CMK (cell line): ENCODE results near the gene TXNDC12.
"Not testable (repeated sequence)": the region's sequence is repeated elsewhere in the genome, so short reads cannot be mapped to it uniquely, and the experiment has no call there.

Experiments
- DNase-seq: peaks from one replicate; pipeline ENCODE4 v3.0.0-alpha.2; 2010; ENCODE audit warnings: low read depth

The TXNDC12 gene

DNA sequence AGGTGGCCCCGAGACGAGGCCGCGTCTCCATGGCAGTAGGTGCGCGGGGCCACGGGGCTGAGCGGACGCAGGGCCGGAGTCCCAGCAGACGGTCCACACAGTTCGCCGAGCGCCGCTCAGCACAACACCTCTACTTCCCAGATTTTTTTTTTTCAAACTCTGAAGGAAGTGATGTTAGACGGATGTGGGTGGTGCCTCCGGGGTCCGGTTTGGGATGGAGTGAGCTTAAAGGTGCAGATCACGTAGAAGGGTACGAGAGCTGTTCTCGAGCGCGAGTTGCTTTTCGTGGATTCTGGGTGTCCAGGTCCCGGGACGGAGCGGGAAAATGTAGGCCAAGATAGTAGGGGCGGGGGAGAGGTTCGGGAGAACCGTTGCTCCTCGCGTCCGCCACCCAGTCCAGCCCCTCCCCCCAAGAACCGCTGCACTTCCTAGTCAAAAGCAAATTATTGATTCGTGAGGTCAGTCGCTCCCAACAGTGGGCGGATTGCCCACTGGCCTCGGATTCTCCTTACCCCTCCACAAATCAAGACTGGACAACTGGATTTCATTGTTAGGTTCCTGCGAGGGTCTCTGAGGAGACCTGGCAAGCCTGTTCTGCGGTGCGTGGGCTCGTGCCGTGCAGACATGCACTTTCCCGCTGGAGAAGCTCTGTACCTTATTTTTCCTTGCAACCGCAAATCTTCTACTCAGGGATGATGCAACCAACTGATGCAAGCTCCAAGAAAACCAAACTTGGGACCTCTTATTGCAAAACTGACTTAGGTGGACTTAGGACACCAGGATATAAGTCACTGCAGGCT is at the start of gene TXNDC12:
TXNDC12 (minus strand) TSS at position 126 of the 800 bp plus-strand sequence; CDS start at position 31, 95 bp downstream.
- DNase-seq, result peak; percentile 94

DNA sequence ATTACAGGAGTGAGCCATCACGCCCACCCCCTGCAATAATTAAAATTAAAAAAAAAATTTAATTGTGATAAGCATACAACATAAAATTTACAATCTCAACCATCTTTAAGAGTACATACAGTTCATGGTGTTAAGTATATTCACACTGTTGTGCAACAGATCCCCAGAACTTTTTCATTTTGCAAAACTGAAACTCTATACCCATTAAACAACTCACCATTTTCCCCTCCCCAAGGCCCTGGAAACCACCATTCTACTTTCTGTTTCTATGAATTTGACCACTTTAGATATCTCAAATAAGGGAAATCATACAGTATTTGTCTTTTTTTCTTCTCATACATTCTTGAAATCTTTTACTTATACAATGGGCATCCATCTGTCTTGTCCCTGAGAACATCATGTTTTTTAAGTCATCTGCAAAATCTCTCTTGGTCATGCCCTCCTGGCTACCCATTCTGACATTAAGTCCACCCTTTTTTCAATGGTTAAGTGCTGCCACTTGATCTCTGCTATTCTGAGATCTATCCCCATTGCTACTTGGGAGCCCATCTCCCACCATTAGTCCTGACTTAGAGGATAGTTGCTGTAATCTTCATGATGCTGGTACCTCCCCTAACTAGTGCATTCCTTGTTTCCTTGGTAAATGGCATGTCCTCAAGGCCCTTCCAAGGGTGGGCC is 47.5 kb upstream of the TXNDC12 start:
- no peak for DNase-seq

DNA sequence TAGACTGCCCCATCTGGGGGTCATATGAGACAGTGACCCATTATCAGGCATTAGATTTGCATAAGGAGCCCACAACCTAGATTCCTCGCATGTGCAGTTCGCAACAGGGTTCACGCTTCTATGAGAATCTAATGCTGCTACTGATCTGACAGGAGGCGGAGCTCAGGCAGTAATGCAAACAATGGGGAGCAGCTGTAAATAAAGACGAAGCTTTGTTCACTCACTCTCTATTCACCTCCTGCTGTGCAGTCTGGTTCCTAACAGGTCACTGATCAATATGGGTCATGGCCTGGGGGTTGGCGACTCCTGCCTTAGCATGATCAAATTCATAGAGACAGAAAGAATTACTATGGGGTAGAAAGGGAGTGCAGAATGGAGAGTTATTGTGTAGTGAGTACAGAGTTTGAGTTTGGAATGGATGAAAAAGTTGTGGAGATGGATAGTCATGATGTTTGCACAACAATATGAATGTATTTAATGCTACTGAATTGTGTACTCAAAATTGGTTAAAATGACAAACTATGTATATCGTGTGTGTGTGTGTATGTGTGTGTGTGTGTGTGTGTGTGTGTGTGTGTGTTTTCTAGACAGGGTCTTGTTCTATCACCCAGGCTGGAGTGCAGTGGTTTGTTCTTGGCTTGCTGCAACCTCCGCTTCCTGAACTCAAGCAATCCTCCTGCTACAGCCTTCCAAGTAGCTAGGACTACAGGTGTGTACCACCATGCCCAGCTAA is 43.3 kb upstream of the TXNDC12 start:
- DNase-seq, result no peak

DNA sequence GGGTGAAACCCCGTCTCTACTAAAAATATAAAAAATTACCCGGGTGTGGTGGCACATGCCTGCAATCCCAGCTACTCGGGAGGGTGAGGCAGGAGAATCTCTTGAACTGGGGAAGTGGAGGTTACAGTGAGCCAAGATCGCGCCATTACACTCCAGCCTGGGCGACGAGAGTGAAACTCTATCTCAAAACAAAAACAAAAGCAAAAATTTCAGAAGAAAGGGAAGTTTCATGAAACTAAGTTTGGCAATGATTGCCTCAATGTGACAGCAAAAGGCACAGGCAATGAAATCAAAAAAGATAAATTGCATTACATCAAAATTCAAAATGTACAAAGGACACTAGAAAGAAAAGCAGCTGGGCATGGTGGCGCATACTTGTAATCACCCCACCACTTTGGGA is 41.2 kb upstream of the TXNDC12 start:
- DNase-seq, result no peak

DNA sequence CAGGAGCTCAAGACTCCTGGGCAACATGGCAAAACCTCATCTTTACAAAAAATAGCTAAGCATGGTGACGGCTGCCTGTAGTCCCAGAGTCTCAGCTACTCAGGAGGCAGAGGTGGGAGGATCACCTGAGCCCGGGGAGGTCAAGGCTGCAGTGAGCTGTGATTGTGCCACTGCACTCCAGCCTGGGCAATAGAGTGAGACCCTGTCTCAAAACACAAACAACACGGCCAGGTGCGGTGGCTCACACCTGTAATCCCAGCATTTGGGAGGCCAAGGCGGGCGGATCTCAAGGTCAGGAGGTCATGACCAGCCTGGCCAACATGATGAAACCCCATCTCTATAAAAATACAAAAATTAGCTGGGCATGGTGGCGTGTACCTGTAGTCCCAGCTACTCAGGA is 39.3 kb upstream of the TXNDC12 start:
- DNase-seq, result not testable (repeated sequence)

DNA sequence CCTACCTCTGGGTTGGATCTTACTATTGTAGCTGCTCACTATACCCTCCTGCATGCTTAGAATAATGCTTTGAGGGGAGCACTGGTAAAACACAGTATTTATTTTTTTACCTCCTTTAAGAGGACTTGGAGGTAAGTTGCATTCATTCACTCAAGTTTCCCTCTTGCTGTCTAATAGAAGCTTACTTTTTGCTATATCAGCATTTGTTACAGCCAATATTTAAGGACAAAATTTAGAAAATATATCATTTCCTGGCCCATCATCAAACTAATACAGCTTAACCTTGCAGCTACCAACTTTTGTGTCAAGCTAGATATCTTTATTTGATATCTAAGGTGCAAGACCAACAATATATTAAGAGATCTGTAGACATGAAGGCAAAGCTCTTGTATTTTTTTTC is 32.9 kb upstream of the TXNDC12 start:
- not testable (repeated sequence) for DNase-seq

DNA sequence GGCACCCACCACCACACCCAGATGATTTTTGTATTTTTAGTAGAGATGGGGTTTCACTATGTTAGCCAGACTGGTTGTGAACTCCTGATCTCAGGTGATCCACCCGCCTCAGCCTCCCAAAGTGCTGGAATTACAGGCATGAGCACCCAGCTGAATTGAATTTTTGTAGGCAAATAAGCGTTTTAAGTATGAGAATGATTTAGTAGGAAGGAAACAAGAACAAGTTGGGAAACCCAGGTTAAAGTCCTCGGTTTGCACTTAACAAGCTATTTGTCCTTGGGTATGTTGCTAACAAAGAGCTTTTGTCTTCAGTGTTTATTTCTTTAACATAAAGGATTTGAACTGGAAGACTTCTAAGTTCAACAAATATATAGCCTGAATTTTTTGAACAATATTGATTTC is 25.0 kb upstream of the TXNDC12 start:
- no peak for DNase-seq

DNA sequence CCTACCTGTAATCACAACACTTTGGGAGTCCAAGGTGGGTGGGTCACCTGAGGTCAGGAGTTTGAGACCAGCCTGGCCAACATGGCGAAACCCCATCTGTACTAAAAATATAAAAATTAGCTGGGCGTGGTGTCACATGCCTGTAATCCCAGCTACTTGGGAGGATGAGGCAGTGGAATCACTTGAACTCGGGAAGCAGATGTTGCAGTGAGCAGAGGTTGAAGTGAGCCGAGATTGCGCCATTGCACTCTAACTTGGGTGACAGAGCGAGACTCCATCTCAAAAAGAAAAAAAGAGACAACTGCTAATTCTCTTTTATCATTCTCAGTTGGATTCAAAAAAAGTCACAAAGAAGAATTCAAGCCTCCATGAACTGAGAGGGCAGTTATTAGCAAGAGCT is 22.3 kb upstream of the TXNDC12 start:
- DNase-seq, result not testable (repeated sequence)

DNA sequence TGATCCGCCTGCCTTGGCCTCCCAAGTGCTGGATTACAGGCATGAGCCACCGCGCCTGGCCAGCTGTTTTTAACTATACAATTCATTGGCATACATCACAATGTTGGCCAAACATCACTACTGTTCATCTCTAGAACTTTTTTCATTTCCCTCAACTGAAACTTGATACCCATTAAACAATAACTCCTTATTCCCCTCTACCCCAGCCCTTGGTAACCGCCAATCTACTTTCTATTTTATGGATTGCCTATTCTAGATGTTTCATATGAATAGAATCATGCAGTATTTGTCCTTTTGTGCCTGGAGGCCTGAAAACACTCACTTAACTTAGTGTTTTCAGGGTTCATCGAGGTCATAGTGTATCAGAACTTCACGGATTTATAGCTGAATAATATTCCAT is 17.3 kb upstream of the TXNDC12 start:
- DNase-seq, result no peak

DNA sequence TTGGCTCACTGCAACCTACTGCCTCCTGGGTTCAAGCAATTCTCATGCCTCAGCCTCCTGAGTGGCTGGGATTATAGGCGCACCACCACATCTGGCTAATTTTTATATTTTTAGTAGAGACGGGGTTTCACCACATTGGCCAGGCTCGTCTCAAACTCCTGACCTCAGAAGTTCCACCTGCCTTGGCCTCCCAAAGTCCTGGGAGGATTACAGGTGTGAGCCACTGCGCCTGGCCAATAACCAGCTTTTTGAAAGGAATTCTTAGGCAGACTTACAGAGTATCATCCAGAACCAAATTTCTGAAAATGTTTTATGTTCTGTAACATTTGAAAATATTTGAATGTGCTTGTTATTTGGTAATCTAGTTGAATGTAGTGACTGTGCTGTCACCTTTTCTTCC is 15.7 kb upstream of the TXNDC12 start:
- DNase-seq, result no peak

DNA sequence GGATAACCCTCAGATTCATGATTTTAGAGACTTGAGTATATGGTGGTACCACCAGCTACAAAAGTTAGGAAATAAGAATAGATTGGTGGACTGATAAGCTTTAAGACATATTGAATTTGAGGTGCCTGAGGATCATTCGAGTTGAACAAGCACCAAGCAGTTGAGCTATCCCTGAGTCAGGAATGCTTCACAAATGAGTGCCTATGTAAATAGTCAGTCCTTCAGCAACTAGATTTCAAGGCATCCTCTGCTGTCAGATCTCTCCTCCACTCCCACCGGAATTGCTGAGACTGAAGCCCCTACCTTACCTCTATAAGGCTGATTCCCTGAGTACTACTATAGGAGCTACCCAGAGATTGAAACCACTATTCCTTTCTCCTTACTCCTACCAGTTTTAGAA is 8.2 kb upstream of the TXNDC12 start:
- no peak for DNase-seq

DNA sequence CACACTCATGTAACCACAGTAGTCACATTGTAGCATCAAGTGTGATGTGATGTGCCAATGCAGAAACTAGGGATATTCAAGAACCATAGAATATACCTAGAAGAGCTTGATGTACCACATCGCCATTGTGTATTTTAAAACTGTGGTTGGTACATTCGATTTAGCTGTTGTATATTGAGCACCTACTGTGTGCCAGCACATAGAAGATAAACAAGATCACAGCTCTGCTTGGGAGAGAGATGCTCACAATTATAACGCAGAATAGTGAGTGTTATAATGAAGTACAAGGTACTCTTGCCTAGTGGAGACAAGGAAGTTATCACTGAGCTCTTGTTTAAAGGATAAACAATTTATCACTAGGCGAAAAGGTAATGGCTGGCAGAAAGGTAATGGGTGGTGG is 5.8 kb upstream of the TXNDC12 start:
- no peak for DNase-seq

DNA sequence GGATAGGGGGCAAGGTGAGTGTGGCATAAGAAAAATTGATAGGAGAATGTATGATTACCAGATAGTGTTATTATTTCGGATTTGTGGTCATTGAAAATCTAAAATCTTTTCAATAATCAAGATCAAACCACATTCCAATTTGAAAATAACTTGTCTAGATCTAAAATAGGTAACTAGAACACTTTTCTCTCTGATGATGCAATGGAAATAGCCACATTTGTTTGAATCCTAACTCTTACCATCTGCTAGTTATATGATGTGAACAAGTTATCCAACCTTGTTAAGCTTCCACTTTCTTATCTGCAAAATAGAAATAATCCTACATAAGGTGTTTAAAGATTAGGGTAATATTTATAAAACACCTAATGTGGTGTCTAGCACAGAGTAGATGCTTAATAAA is 4.9 kb upstream of the TXNDC12 start:
- no peak for DNase-seq

DNA sequence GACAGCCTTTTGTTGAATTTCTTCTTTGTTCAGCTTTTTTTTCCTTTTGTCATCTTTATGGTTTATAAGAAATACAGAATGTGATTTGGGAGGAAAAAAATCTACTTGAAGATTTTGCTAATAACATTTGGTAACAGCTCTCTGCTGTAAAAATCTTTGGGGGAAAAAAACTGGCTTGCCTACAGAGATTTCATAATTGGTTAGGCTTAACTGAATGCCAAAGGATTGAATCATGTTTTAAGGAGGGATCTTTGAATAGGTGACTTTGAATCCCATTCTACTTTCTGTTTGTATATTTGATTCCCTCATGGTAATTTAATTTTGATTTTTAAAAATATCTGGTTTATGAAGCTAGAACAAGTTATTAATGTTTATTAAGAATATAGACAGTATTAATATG is 4.3 kb upstream of the TXNDC12 start:
- no peak for DNase-seq

DNA sequence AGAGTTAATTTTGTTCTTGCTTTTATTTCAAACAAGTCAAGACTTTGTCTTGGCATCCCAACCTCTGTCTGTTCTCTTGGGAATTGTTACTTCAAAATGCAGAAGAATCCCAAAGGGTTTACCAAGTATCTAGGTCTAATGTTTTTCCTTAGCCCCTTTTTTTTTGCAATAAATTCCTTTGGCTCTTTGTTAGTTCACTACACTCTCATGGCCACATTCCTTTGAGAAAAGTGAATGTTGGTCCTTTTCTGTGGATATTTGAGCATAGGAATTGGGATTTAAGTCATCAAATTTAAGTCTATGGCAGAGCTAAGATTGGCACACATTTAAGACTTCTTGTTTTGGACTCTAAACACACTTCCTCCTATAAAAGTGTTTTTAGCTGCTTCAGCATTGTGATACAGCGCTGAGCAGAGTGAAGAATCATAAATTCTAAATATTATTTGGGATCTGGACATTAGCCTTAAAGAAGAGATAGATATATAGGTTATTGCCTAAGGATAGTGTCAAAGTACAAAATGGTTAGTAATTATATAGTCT is 3.0 kb upstream of the TXNDC12 start:
- DNase-seq, result no peak

DNA sequence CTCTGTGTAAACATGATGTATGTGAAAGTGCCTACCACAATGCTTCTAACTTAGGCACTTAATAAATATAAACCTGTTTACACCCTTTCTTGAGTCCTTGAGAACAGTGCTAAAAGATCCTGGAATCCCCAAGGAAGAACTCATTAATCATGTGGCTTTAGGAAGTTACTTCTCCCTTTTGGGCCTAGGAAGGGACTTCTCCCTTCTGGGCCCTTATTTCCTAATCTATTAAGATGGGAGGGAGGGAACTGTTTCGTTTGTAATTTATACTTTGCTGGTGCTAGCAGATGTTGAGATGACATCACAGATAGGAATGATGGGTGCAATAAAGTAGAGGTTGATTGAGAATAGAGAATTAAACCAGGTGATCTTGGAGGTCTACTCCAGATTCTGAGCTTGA is 2.3 kb upstream of the TXNDC12 start:
- no peak for DNase-seq

DNA sequence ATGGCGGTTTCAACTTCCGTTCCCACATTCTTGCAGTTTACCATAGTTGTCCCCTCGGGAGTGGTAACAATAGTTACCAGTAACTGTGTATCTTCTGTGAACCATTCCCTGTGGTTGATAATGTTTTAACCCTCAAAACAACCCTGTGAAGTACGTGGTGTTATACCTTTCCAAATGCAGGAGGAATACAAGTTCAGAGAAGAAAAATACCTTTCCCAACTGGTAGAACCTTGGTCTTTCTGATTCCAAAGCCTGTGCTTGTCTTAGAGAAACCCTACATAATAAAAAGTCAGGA is 1.9 kb upstream of the TXNDC12 start:
- DNase-seq, result no peak

DNA sequence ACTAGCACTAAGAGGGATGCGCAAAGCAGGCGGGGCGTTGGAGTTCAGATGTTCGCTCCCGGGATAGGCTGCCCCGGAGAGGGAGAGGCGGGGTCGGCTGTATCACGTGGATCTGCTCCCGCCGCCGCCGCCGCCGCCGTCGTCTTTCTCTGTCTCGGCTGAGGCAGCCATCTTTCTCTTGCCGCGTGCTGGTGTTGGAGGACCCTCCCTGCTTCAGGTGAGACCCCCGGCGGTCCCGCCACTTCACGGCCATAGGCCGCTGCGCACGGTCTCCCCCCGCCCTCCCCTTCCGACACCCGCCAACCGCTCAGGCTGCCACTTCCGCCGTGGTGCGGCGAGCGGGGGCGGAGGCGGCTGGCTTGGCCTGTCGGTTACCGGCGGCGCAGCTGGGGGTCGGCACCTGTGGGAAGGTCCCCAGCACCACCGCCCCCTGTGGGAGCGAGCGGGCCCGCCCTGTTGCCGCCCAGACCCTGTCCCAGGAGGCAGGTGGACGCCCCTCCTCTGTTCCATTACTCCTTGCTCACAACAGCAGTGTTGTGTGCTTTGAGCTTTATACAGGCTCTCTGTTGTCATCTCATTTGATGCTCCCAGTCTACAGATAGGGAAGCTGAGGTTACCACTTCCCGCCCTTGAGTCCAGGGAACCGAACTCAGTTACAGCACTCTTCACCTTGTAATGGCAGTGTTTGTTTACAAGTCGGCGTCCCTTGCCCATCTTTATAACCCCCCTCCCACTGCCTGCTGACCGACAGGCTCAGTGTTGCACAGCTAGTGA is 1.4 kb upstream of the TXNDC12 start, which contains the start of gene BTF3L4:
BTF3L4 (plus strand) TSS at position 133 of the 774 bp plus-strand sequence. CDS start 3,553 bp downstream, outside the sequence.
- peak; percentile 89 for DNase-seq

DNA sequence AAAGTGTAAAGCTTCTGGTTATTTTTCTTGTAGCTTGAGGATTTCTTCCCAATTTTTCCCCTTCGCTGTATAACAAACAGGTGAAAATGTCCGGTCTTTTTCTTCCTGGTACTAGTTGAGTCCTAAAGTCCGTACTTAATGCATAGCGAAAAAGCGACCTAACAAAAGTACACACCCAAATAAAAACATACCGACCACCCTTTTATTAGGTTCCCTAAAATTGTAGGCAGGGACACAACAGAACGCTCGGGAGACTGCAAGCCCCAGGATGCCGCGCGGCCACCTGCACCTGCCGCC is 823 bp upstream of the TXNDC12 start:
- DNase-seq, result no peak

DNA sequence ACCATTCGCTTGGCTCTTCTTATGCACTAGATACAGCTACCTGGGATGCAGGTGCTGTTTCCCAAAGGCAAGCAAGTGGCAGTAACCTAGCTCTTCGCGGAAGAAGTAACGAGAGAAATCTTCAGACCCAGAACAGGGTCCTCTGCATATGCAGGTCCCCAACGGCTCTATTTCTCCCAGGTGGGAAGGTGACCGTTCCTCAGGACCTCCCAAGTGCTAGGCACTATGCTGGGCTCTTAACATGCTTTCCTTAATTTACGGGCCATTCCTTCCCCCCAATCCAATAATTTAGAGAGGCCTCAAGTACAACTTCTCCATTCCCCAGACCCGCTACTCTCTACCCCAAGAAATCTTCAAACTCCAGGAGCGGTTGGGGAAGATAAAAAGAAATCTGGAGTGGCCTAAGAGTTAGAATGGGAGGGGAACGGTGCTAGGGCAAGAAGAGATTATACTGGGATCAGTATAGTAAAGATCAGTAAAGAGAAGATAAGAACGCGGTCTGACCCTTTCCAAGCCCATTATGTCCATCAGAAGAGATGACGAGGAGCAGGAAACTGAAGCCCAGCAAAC is 410 bp downstream of the TXNDC12 start:
- DNase-seq, result no peak

DNA sequence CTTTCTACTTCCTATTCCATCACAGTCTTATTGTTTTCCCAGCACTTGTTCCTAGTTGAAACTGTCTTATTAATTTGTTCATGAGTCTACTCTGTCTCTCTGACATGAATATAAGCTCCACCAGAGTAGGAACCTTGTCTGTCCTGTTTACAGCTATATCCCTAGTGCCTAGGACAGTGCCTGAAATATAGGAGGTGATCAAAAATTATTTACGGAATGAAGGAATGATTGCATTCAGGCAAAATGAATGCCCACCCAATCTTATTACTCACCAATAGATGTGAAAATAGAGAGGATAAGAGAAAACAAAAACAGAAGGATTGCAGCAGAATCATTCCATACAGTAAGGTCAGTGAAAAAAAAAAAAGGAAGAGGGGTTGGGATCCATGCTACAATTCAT is 1.1 kb downstream of the TXNDC12 start:
- DNase-seq, result no peak

DNA sequence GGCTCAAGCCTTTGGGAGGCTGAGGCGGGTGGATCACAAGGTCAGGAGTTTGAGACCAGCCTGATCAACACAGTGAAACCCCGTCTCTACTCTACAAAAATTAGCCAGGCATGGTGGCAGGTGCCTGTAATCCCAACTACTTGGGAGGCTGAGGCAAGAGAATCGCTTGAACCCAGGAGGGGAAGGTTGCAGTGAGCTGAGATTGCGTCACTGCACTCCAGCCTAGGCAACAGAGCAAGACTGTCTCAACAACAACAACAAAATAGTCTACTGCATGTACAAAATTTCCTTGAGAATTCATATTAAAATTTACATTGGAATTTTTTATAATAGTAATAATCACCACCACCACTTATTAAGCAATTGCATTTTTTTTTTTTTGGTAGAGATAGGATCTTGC is 5.7 kb downstream of the TXNDC12 start:
- DNase-seq, result not testable (repeated sequence)
